Measurements from ENCODE around the gene PHRF1.

DNA sequence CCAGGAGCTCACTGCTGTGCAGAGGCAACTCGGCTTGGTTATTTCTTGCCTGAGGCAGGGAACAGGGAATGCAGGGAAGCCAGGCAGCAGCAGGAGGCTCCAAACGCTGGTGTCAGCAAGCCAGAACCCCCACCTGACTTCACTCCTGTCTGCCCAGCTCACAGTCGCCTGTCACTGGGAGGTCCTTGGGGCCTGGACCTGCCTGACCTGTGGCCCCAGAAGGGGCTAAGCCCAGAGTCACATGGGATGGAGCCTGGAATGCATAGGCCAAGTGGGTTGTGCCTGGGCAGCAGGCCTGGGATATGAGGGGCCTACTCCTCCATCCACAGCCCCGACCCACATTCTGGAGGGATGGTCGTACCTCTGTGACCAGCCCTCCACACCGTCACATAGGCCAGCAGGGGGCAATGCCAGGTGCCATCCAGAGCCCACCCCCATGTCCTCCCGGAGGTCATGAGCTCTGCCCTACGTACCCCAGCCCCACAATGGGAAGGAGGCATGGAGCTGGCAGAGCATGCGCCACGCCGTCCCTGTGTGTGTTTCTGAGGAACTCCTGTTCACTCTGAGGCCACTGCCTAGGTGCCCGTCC, 10.3 kb upstream of the PHRF1 start:
- TF ChIP-seq, protein P1, sequence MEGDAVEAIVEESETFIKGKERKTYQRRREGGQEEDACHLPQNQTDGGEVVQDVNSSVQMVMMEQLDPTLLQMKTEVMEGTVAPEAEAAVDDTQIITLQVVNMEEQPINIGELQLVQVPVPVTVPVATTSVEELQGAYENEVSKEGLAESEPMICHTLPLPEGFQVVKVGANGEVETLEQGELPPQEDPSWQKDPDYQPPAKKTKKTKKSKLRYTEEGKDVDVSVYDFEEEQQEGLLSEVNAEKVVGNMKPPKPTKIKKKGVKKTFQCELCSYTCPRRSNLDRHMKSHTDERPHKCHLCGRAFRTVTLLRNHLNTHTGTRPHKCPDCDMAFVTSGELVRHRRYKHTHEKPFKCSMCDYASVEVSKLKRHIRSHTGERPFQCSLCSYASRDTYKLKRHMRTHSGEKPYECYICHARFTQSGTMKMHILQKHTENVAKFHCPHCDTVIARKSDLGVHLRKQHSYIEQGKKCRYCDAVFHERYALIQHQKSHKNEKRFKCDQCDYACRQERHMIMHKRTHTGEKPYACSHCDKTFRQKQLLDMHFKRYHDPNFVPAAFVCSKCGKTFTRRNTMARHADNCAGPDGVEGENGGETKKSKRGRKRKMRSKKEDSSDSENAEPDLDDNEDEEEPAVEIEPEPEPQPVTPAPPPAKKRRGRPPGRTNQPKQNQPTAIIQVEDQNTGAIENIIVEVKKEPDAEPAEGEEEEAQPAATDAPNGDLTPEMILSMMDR (IDR thresholded peaks at IDR 0.05 in 2 of 3, conservative IDR thresholded peaks at IDR 0.05 in 1 of 3; ENCODE audit: borderline replicate concordance in 1 of 3, insufficient read depth in 1 of 3, low read depth in 2 of 3, low read length in 2 of 3), result peak in 1 of 3 experiments; percentile 13; a peak in 1 of 6 replicates
- TF ChIP-seq, protein P2, sequence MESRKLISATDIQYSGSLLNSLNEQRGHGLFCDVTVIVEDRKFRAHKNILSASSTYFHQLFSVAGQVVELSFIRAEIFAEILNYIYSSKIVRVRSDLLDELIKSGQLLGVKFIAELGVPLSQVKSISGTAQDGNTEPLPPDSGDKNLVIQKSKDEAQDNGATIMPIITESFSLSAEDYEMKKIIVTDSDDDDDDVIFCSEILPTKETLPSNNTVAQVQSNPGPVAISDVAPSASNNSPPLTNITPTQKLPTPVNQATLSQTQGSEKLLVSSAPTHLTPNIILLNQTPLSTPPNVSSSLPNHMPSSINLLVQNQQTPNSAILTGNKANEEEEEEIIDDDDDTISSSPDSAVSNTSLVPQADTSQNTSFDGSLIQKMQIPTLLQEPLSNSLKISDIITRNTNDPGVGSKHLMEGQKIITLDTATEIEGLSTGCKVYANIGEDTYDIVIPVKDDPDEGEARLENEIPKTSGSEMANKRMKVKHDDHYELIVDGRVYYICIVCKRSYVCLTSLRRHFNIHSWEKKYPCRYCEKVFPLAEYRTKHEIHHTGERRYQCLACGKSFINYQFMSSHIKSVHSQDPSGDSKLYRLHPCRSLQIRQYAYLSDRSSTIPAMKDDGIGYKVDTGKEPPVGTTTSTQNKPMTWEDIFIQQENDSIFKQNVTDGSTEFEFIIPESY (IDR thresholded peaks at IDR 0.05; ENCODE audit: extremely low read depth, insufficient replicate concordance, low read length), result no peak

Measured in HCT116 (cell line).